Measurements from ENCODE around the gene WSCD1.

WSCD1 gene

DNA sequence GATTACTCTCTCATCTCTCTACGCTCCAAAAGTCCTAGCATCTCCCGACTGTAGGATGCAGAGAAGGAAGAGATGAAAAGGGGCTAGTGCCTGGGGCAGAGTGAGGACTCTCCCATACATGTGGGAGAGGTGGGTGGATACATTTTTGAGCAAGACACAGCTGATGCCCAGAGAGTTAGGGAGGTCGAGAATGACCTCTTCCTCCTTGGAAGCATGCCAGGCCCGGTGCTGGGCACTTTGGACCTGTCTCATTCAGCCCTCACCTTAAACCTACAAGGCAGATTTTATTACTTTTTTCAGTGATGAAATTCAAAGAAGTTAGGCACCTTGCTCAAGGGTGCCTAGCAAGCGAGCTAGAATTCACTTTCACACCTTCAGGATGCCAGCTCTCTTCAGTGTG, 38.2 kb downstream of the WSCD1 start:
- DNase-seq (ENCODE audit: low spot score): no peak

DNA sequence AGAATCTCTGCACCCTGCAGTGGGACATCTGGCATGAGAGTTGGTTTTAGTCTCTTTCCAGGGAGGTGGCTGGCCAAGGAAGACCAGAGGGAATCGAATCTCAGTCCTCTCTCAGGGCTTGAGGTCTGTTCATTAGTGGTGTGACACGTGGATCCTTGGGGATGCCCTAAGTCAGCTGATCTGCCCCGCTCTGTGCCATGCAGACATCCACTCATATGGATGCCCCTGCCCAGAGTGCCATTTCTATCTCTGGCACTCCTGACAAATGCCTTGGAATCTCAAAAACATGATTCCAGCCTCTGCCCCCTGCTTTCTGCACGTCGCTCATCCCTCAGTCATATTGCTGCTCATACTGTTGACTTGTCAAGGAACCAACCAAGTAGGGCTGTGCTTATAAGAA, 38.8 kb downstream of the WSCD1 start:
- no peak for DNase-seq (ENCODE audit: low spot score)

DNA sequence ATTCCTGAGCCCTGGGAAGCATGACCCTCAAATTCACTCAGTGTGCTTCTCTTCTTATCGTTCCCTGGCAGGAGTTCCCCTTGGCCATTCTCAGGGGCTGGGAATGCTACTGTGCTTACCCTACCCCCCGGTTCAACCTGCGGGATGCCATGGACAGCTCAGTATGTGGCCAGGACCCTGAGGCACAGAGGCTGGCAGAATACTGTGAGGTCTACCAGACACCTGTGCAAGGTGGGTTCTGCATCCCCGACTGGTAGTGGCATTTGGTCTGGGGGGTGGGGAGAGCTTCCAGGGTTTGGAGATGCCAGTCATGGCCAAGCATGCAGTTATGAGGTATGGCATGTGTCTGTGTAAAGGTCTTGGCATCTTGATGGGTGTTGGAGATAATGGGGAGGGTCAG, 39.4 kb downstream of the WSCD1 start:
- no peak for DNase-seq (ENCODE audit: low spot score)

DNA sequence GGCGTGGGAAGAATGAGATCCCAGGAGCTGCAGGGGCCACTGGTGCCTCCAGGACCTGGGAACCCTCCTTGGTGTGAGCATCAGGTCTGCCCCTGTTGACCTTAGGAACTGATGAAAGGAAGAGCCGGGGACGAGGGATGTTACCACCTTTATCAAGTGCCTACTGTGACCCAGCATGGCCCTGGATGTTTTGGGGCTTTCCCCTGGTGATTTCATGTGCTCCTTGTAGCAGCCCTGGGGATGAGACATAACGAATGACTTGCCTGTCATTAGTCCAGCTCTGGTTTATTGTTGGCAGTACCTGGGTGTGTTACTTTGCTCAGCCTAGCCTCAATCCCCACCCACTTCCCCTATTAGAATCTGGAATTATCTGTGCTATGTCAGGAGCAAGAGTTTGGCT, 39.9 kb downstream of the WSCD1 start:
- DNase-seq (ENCODE audit: low spot score): no peak

DNA sequence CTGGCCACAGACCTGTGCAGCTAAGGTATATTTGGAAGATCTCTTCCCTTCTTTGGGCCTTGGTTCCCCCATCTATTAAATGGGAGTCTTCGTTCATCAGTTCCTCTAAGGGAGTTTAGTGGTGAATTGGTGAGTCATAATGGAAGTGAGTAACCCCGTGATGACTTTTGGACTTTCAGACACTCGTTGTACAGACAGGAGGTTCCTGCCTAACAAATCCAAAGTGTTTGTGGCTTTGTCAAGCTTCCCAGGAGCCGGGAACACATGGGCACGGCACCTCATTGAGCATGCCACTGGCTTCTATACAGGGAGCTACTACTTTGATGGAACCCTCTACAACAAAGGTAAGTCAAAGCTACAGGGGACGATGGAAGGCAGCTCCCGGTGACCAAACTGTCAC, 40.4 kb downstream of the WSCD1 start:
- DNase-seq (ENCODE audit: low spot score): no peak

DNA sequence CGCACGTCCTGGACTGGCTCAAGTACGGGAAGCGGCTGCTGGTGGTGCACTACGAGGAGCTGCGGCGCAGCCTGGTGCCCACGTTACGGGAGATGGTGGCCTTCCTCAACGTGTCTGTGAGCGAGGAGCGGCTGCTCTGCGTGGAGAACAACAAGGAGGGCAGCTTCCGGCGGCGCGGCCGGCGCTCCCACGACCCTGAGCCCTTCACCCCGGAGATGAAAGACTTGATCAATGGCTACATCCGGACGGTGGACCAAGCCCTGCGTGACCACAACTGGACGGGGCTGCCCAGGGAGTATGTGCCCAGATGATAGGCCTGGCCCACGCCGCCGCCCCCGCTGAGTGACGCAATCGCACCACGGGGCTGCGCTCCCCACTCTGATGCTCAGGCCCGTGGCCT, 50.2 kb downstream of the WSCD1 start:
- no peak for DNase-seq (ENCODE audit: low spot score)

DNA sequence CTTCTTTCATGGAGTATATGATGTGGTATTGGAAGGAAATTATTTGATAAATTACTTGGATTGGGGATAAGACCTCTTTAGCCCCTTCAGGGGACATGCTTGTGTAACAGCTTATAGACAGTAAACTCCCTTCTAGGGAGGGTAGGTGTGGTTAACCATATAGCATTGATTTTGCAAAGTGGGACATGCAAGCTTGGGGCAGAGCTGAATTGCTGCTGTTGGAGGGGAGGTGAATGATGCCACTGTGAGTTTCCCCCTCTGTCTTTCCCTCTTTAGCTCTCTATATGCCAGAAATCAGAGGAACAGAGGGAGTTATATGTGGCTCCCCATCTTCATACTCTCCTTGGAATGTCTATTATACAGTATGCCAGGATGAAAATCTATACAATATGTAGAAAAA, 54.7 kb downstream of the WSCD1 start:
- DNase-seq (ENCODE audit: low spot score): no peak

DNA sequence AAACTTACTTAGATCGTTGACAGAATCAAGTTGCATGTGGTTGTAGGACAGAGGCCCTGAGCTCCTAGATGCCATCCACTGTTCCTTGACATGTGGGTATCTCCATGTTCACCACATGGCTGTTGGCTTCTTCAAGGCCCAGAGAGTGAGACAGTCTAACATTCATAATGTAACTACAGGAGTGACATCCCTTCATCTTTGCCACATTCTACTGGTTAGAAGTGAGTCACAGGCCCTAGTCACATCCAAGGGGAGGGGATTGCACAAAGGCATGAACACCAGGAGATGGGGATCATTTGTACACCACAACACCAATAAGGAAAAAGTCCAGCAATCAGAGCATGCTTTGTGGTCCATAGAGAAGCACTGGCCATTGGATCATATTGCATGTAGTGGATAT, 56.6 kb downstream of the WSCD1 start:
- DNase-seq (ENCODE audit: low spot score): no peak

DNA sequence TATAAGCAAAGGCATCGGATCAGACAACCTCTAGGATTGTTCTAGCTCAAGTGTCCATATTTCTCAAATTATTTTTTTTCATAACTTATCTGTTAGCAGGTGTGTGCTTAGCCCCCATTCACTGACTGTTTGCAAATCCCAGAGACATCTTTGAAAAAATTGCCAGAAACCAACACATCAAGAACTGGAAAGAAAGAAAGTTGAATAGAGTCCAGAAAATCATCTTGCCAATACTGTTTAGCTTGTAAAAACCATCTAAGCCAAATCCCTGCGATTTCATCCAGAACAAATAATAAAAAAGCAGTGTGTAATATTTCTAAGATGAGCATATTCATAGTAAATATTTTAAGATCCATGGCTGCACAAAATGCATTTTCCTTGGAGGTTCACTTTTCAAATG, 64.5 kb downstream of the WSCD1 start:
- DNase-seq (ENCODE audit: low spot score): no peak

DNA sequence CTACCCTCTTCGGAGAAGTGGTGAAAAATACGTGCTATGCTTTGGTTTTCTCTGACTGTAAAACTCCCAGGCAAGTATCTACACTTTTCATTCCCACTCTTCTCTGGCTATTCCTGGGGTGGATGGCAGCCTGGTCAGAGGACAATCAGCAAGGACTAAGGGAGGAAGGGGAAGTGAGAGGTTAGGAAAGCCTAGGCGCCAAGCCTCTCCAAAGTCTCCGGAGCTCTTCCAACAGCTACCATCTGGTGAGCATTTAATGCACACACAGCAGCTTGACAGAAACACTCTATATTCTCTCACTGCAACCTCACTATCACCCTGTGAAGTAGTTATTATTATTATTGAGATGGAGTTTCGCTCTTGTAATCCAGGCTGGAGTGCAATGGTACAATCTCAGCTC, 65.1 kb downstream of the WSCD1 start:
- no peak for DNase-seq (ENCODE audit: low spot score)

DNA sequence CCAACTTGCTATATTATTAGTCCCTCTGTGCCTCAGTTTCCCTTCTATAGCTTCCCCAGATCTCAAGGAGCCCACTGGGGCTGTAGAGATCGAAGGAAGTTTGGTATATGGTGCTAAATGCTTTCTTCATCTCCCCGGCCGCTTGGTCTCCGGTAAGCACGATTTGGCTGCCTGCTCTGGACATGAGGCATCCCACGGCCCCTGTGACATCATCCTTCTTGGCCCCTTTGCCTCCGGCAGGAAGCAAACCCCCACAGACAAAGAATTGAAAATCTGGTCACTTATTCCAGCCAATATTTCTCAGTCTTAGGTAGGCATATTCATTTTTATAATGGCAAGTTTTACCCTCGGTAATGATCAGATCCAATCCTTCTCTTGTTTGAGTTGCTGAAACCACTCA, 65.8 kb downstream of the WSCD1 start:
- no peak for DNase-seq (ENCODE audit: low spot score)

DNA sequence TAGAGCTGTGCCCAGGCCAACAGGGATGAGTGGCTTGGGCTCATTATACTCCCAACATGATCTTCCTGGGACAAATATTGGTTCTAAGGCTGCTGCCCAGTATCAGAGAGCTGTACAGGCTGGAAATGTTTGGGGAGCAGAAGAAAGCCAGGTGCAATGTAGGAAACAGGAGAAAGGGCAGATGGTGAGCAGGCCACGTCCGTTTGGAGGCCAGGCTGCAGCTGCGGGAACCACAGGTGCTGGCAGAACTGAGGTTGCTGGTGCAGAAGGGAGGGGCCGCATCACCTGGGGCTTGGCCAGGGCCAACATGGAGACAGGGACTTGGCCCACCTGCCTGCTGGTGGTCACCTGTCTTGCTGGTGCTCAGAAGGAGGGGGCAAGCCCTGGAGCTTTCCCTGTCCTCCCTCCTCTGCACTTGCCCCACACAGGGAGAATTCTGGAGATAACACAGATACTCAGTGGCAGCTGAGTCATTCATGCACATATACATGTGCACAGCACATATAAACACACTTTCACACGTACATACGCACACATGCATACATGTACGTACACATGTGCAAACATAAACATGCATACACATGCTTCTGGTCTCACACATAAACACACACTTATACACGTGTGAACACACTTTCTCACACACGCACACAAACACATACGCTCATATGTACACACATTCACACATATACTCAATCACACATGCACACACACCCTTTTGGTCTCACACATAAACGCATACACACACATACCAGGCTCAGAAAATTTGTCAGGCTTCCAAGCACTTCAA, 67.7 kb downstream of the WSCD1 start:
- no peak for DNase-seq (ENCODE audit: low spot score)

DNA sequence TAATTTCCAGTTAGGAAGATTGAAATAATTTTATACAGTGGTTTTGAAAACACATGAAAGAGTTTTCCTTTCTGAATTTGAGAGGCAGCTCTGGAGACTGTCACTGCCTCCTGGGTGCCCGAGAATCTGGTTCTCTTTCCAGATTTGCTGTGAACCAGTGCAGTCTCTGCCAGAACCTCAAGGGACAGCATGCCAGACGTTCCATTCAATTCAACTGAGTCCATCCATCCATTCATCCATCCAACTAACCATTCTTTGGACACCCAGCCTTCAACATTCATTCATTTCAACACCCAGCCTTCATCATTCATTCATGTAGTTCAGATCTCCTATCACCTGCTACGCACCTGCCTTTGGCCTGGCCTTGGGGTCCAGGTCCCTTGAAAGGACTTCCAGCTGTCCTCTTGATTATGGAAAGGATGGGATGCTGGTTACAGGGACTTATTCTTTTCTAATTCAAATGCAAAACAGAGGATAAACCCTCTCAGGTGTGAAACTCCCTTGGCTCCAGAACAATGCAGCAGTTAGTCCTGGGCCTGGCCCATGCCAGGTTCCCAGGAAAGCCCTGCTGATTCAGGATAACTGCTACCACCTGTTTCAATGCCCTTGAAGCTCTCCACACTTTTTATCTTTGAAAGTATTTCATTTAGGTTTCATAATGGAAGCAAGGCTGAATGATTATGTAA, 68.7 kb downstream of the WSCD1 start:
- DNase-seq (ENCODE audit: low spot score): no peak

DNA sequence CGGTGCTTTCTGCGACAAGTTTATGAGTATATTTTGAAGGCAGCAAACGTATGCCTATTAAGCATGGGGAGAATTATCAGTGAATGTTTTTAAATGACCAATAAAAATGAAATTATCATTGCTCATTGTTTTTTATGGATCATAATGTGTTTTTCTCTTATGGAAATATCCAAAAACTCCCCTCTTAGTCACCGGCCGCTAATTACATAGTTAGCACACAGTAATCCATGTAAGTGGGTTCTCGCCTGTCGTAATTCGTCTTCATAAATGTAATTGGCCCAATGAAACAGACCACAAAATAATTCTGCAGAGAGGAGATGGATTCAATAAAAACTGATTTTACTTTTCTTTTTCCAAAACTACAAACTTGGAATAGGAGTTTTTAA, 69.3 kb downstream of the WSCD1 start:
- no peak for DNase-seq (ENCODE audit: low spot score)

DNA sequence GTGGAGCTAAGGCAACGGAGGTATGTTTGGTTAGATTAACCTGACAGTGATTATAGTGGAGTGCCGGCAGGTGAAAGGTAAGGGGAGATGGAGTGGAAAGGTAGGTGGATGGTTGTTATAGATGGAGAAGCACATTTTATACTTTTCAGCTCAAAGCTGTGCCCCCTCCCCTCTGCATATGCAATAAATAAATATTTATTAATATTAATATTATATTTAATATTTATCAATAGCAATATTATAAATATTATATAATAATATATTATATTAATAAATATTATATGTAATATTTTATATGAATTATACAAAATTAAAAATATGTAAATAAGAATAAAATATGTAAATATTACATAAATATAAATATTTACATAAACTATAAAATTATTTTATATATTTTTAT, 70.0 kb downstream of the WSCD1 start:
- no peak for DNase-seq (ENCODE audit: low spot score)

DNA sequence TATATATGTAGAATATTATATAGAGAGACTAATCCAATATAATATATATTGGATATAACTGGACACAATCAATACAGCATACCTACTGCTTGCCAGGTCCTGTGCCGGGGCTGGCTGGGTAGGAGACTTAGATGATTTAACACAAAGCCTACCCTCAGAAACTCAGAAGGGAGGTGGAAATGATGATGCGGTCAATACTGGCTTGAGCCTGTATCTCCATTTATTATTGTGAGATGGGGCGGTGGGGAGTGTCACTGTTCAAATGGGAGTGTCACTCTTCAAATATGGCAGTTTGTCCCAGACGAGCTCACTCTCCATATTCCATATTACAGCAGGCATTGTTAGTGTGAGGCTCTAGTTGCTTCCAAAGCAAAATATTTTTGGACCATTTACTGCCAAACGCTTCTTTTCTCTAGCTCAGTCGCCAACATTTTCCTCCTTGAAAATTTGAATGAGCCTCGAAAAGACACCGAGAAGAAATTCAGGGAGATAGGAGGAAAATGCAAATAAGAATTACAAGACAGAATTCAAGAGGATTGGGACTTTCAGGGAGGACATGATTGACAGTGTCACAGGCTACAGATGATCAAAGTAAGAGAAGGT, 70.7 kb downstream of the WSCD1 start:
- no peak for DNase-seq (ENCODE audit: low spot score)

DNA sequence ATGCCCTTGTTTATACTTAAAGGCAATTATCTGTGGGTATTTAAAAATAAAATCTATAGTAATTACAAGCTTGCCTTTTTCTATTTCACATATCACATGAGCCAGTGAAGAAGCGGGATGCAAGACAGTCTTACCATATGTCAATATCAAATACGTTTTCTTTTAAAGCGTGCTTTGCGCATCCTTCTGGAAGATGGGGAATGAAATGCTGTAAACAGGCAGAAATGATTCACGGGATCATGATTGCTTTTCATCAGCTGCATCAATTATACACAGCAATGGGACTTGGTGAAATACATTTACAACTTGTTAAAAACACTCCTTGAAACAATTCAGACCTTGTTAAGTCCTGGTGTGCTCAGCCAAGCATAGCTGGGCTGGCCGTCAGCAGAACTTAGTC, 72.5 kb downstream of the WSCD1 start:
- no peak for DNase-seq (ENCODE audit: low spot score)

DNA sequence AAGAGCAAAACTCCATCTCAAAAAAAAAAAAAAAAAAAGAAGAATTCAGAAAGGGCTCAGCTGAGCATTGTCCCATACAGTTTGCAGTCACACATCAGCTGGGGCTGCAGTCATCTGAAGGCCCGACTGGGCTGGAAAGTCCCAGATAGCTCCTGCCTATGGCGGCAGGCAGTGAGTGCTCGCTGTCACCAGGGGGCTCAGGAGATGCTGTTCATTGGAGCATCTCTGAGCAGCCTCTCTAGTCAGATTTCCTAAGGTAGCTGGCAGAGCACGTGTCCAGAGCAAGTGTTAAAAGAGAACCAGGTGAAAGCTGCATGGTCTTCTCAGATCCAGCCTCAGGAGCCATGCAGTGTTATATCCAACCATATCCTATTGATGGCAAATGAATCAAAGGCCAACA, 75.8 kb downstream of the WSCD1 start:
- DNase-seq (ENCODE audit: low spot score): no peak

DNA sequence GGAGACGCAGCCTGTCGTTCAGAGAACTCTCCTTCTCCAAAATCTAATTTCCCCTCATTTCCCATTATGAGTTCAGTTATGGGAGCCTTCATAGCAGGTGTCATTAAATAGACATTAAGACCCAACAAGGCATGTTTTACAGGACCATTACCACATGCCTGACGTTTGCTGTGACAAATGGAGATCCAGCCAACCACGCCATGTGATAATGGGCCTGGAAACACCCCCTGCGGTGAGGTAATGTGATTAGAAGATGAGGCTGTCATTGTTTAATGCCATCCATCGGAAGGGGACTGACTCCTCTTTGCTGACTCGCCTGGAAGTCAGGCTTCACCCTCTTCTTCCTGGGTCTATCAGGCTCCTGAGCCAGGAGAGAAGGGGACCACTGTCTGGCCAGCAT, 76.9 kb downstream of the WSCD1 start:
- no peak for DNase-seq (ENCODE audit: low spot score)

DNA sequence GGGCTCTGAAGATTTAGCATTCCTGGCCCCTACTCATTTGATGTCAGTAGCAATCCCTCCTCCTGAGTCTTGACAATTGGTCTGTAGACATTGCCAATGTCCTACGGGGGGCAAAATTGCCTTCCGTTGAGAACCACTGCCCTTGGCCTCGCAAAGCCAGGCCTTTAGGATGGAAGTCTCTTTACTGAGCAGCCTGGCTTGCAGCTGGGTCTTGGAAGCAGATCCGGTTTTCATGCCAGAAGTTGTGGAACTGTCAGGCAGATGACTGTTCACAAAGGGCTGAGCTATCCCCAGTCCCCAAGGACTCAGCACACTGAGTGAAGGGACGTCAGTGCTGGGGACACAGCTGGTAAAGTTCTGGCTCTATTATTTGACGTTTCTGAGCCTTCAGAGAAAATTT, 83.2 kb downstream of the WSCD1 start:
- no peak for DNase-seq (ENCODE audit: low spot score)

DNA sequence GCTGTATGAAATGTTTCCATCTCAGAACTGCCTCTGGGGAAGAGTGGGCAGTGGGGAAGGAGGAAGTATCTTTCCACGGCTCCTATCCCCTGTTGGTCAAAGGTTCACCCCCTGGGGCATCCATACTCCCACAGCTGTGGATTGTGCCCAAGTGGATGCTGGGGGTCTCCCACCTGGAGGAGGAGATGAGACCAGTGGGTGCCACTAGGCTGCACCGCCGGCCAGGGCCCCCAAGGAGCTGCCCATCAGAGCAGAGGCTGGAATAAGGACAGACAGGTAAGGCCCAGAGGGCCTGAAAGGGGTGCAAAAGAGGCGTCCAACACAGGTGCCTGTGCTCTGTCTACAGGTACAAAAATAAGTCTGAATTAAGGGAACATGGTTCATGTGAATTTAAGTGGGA, 87.5 kb downstream of the WSCD1 start:
- no peak for DNase-seq (ENCODE audit: low spot score)

DNA sequence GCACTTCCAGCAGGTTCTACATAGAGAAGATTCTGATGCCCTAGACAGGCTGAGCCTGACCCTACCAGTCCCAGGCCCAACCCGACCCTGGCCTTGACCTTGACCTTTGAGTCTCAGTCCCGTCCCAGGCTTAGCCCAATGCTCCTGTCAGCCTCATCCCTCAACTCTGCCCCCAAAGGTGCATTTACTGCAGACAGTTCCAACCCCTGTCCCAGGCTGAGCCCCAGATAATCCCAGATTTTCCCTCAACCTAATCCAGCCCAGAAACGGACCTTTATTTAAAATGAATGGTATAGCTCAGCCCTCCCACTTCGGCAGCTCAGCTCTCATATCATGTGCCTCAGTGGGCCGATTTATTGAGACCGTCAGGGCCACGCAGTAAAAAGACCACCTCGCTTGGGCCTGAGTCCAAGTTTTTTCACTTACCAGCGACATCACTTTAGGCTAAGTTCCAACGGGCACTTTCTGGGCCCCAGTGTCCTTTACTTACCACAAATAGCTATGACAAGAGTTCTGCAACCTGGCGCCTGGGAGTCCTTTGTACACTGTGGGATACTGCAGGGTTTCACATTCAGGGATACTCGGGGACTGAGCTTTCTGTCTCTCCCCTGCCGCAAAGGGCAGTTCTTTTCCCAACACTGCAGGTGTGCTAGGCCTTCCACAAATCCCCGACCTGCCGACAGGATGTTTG, 89.5 kb downstream of the WSCD1 start:
- no peak for DNase-seq (ENCODE audit: low spot score)

DNA sequence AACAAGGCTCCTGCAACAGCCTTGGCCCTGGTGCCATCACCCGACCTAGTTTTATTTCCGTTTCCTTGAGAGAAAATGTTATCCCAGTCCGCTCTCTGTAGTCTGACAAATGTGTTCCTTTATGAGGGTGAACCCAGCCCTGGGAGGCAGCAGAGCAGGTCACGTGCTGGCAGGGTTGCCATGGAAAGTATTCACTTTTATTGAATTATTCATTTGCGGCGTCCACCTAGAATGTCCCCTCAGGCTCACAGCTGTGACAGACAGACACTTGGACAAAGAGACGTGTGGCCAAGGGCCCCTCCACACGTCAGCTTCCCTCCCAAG, 90.0 kb downstream of the WSCD1 start:
- DNase-seq (ENCODE audit: low spot score): no peak
